Naive B cell (primary cell): ENCODE measurements around the gene GRM8. TPM values are rescaled to one million over a fixed set of nuclear protein-coding genes. Genes with fewer than 3 reads are reported as not detected.
"Not testable (repeated sequence)": the region's sequence is repeated elsewhere in the genome, so short reads cannot be mapped to it uniquely, and the experiment has no call there.

ENCODE experiments used
- ATAC-seq, 2 donors: fragments of 150-1000 bp; cut with Tn5 transposase; 2 replicates each; pipeline ENCODE4 v1.10.0; 2021; ENCODE audit warnings: low read depth in 2 of 2, mild to moderate bottlenecking in 2 of 2, moderate library complexity in 2 of 2
- DNase-seq: peaks from one replicate; pipeline ENCODE4 v3.0.0; 2022
- H3K27ac Mint-ChIP-seq, 6 donors: one replicate each; pipeline ENCODE4 v1.8.0; 2020 to 2022; ENCODE audit warnings: mild to moderate bottlenecking in 6 of 6, mixed read lengths in 6 of 6, moderate library complexity in 5 of 6, inconsistent platforms in 2 of 6
- H3K27me3 Mint-ChIP-seq, 3 donors: one replicate each; pipeline ENCODE4 v1.8.0; 2021 to 2022; ENCODE audit warnings: mixed read lengths in 3 of 3, mild to moderate bottlenecking in 1 of 3
- H3K36me3 Mint-ChIP-seq, 2 donors: one replicate each; pipeline ENCODE4 v1.8.0; 2020 to 2022; ENCODE audit warnings: mixed read lengths in 2 of 2, inconsistent platforms in 1 of 2, mild to moderate bottlenecking in 1 of 2
- H3K4me1 Mint-ChIP-seq, 3 donors: one replicate each; pipeline ENCODE4 v1.8.0; 2020 to 2022; ENCODE audit warnings: mixed read lengths in 3 of 3, inconsistent platforms in 1 of 3, mild to moderate bottlenecking in 1 of 3, moderate library complexity in 1 of 3
- H3K4me3 Mint-ChIP-seq, 8 donors: one replicate each; pipeline ENCODE4 v1.8.0; 2020 to 2022; ENCODE audit warnings: mild to moderate bottlenecking in 8 of 8, mixed read lengths in 8 of 8, moderate library complexity in 8 of 8, inconsistent platforms in 2 of 8
- H3K9me3 Mint-ChIP-seq, 7 donors: one replicate each; pipeline ENCODE4 v1.8.0; 2020 to 2022; ENCODE audit warnings: mixed read lengths in 7 of 7, mild to moderate bottlenecking in 5 of 7, inconsistent platforms in 2 of 7, moderate library complexity in 1 of 7
- polyA plus RNA-seq, 6 donors: library from polyadenylated mRNA; unstranded; fragments of 300-500 nt; fragmentation: Illumina TruSeq; gene quantifications; one replicate each; pipeline ENCODE4 v1.2.3, GENCODE V29; 2021; ENCODE audit warnings: low read depth in 6 of 6

The GRM8 gene
- polyA plus RNA-seq, 6 donors from 2014 or later: not detected

GRCh38 chr7:126959649-126960048, 293.1 kb downstream of the GRM8 start:
- Mint-ChIP-seq H3K4me3 (no peak overlapping the region), H3K4me1 (no peaks in the 10 kb centered on the region)
- ATAC-seq: no peak

GRCh38 chr7:126958367-126958766, 294.4 kb downstream of the GRM8 start:
- Mint-ChIP-seq H3K4me1 (no peaks in the 10 kb centered on the region), H3K9me3 (peaks cover 0 to 7% (median 0%) of the 10 kb centered on the region in 7 donors), H3K27me3 (no peaks in the 10 kb centered on the region), H3K4me3 (no peak overlapping the region), H3K36me3 (no peaks in the 10 kb centered on the region), H3K27ac (no peak overlapping the region)
- ATAC-seq: no peak
- DNase-seq: no peak

More at GRCh38 chr7:126959649-126960048, 293.1 kb downstream of the GRM8 start:
- no peaks in the 10 kb centered on the region for H3K36me3 Mint-ChIP-seq
- no peak for DNase-seq
- no peak overlapping the region for H3K27ac Mint-ChIP-seq
- peaks cover 0 to 7% (median 0%) of the 10 kb centered on the region in 7 donors for H3K9me3 Mint-ChIP-seq
- no peaks in the 10 kb centered on the region for H3K27me3 Mint-ChIP-seq

GRCh38 chr7:126957443-126957842, 295.3 kb downstream of the GRM8 start:
- no peak for ATAC-seq
- Mint-ChIP-seq H3K4me3 (no peak overlapping the region), H3K4me1 (no peaks in the 10 kb centered on the region), H3K27ac (no peak overlapping the region), H3K27me3 (no peaks in the 10 kb centered on the region), H3K36me3 (no peaks in the 10 kb centered on the region), H3K9me3 (peaks cover 0 to 7% (median 0%) of the 10 kb centered on the region in 7 donors)
- no peak for DNase-seq

DNA sequence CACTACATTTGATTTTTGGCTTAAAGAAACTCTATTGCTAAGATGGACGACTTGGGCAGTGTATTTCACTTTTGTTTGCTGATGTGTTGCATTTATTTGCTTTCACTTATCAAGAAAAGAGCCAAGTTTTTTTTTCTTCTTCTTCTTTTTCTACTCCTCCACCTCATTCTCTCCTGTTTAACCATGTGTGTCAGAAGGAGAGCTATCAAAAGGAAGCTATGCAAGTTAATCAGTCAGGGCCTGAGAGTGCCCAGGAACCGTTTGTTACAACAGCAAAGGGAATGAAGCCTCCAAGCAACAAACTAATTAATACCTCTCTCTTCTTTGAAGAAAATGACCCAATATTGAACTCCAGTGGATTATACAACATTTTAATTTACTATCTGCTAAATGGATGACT, 299.3 kb downstream of the GRM8 start:
- no peak for ATAC-seq
- no peaks in the 10 kb centered on the region for H3K27me3 Mint-ChIP-seq
- no peaks in the 10 kb centered on the region for H3K36me3 Mint-ChIP-seq
- no peaks in the 10 kb centered on the region for H3K4me1 Mint-ChIP-seq
- DNase-seq: no peak
- no peak overlapping the region for H3K4me3 Mint-ChIP-seq
- H3K9me3 Mint-ChIP-seq: peaks cover 0 to 1% (median 0%) of the 10 kb centered on the region in 7 donors
- H3K27ac Mint-ChIP-seq: no peak overlapping the region

GRCh38 chr7:126948664-126949063, 304.1 kb downstream of the GRM8 start:
- H3K36me3 Mint-ChIP-seq: no peaks in the 10 kb centered on the region
- H3K9me3 Mint-ChIP-seq: no peaks in the 10 kb centered on the region
- no peak overlapping the region for H3K27ac Mint-ChIP-seq
- H3K4me3 Mint-ChIP-seq: no peak overlapping the region
- no peak for DNase-seq
- H3K27me3 Mint-ChIP-seq: no peaks in the 10 kb centered on the region
- no peak for ATAC-seq
- no peaks in the 10 kb centered on the region for H3K4me1 Mint-ChIP-seq

DNA sequence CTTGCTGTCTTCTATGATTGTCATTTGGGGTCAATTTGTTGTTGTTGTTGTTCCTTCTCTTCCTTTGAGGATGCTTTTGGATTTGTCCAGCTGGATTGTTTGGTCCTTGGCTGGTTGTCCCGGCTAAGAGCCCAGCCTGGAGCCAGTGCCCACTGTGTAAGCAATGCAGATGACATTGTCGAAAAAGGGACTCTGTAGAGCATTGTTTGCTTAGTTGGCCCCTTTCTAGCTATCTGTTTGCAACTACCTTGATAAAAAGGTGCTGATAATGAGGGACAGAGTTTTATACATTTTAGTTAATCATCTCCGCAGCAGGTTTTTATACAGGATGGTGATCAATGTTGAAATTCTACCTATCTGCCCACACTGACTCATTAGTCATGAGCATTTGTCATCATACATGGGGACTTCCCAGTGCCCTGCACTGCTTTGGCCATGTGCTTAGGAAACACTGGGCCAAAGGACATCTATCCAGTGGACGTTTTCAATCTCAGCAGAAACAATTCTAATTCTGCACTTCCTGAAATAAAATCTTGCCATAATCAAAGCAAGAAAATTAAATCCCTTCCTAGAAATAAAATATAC, 311.9 kb downstream of the GRM8 start:
- ATAC-seq (no peak), DNase-seq (no peak)
- Mint-ChIP-seq H3K27me3 (peaks cover 0 to 5% (median under 1%) of the 10 kb centered on the region in 3 donors), H3K4me3 (no peak overlapping the region), H3K4me1 (no peaks in the 10 kb centered on the region), H3K36me3 (no peaks in the 10 kb centered on the region), H3K27ac (no peak overlapping the region), H3K9me3 (peaks cover 0 to 1% (median 0%) of the 10 kb centered on the region in 7 donors)

- Mint-ChIP-seq H3K27ac (no peak overlapping the region), H3K4me3 (no peak overlapping the region), H3K4me1 (no peaks in the 10 kb centered on the region), H3K36me3 (no peaks in the 10 kb centered on the region), H3K9me3 (peaks cover 0 to 2% (median 0%) of the 10 kb centered on the region in 7 donors), H3K27me3 (peaks cover 0 to 7% (median 0%) of the 10 kb centered on the region in 3 donors)
- DNase-seq (no peak), ATAC-seq (no peak)
Measured at GRCh38 chr7:126937171-126937570, 315.6 kb downstream of the GRM8 start.

- Mint-ChIP-seq H3K27ac (no peak overlapping the region), H3K27me3 (peaks cover 0 to 7% (median 0%) of the 10 kb centered on the region in 3 donors), H3K4me3 (no peak overlapping the region), H3K4me1 (no peaks in the 10 kb centered on the region), H3K36me3 (no peaks in the 10 kb centered on the region), H3K9me3 (peaks cover 0 to 6% (median 0%) of the 10 kb centered on the region in 7 donors)
- DNase-seq: no peak
- ATAC-seq: no peak
Measured at GRCh38 chr7:126931581-126931980, 321.2 kb downstream of the GRM8 start.

GRCh38 chr7:126930166-126930565, 322.6 kb downstream of the GRM8 start:
- no peak for ATAC-seq
- H3K9me3 Mint-ChIP-seq: peaks cover 0 to 6% (median 0%) of the 10 kb centered on the region in 7 donors
- DNase-seq: no peak
- no peaks in the 10 kb centered on the region for H3K27me3 Mint-ChIP-seq
- H3K36me3 Mint-ChIP-seq: no peaks in the 10 kb centered on the region
- H3K4me3 Mint-ChIP-seq: no peak overlapping the region
- H3K4me1 Mint-ChIP-seq: no peaks in the 10 kb centered on the region
- no peak overlapping the region for H3K27ac Mint-ChIP-seq

DNA sequence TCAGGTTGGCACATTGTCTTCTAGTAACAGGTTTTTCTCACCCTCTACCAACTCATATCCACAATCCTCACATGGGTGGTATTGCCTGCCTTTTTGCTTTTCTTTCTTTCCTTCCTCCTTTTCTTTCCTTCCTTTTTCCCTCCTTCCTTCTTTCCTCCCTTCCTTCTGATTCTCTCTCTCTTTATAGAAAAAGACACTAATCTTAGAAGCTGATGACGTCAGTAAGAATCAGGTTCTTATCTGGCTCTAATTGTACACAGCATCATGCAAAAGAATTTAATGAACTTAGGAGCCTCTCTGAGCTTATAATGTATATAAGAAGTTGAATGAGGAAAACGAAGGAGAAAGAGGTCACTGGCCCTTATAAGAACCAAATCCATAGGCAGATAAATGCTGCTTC, 328.3 kb downstream of the GRM8 start:
- H3K4me1 Mint-ChIP-seq: no peaks in the 10 kb centered on the region
- H3K27ac Mint-ChIP-seq: peak overlapping the region in 1 of 6 donors; percentile 53
- ATAC-seq (no peak), DNase-seq (no peak)
- H3K9me3 Mint-ChIP-seq: peaks cover 0 to 8% (median 4%) of the 10 kb centered on the region in 7 donors
- H3K36me3 Mint-ChIP-seq: no peaks in the 10 kb centered on the region
- peaks cover 0 to 4% (median 0%) of the 10 kb centered on the region in 3 donors for H3K27me3 Mint-ChIP-seq
- H3K4me3 Mint-ChIP-seq: no peak overlapping the region

GRCh38 chr7:126911627-126912026, 341.1 kb downstream of the GRM8 start:
- Mint-ChIP-seq H3K27me3 (peaks cover 0 to 12% (median 0%) of the 10 kb centered on the region in 3 donors), H3K9me3 (peaks cover 0 to 13% (median 0%) of the 10 kb centered on the region in 7 donors)
- ATAC-seq, H3K36me3 Mint-ChIP-seq, H3K4me1 Mint-ChIP-seq, DNase-seq, H3K27ac Mint-ChIP-seq, H3K4me3 Mint-ChIP-seq: not testable (repeated sequence)

DNA sequence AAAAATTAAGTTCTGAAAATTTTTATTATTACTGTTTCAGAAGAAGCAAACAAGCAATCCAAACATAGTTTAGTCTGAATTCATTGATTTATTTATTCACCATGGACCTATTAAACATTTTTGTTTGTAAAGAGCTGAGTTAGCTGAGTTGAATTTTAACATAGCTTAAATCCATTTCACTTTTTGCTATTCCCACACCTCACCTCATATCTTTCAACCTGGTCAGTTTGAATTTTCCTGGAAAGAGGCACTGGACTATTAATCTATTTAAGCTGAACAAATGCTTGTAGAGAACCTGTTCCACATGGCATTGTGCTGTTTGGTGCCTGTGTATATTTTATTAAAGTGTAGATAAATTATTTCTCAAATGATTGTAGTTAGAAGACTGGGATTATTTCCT, 344.2 kb downstream of the GRM8 start:
- DNase-seq, H3K4me3 Mint-ChIP-seq, ATAC-seq, H3K4me1 Mint-ChIP-seq, H3K27ac Mint-ChIP-seq, H3K36me3 Mint-ChIP-seq: not testable (repeated sequence)
- Mint-ChIP-seq H3K9me3 (peaks cover 0 to 13% (median 0%) of the 10 kb centered on the region in 7 donors), H3K27me3 (peaks cover 0 to 12% (median 0%) of the 10 kb centered on the region in 3 donors)

DNA sequence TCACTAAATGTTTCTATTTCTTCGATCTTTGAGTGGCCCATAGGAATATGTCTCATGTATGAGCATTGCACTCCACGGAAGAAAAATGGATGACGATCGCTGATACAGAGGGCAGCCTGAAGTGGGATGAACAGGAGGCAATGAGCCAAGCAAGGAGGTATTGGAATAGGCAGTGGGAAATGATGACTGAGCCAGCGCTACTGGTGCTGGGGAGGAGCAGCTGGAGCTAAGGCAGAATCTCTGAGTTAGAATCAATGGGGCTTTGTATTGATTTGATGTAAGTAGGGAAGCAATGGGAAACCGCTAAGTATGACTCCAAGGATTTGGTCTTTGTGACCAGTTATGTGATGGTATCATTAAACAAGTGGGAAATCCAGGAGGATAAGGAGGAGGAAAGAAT, 345.1 kb downstream of the GRM8 start:
- ATAC-seq, H3K36me3 Mint-ChIP-seq, H3K4me1 Mint-ChIP-seq, DNase-seq, H3K27ac Mint-ChIP-seq, H3K4me3 Mint-ChIP-seq: not testable (repeated sequence)
- peaks cover 0 to 12% (median 5%) of the 10 kb centered on the region in 3 donors for H3K27me3 Mint-ChIP-seq
- peaks cover 0 to 13% (median 0%) of the 10 kb centered on the region in 7 donors for H3K9me3 Mint-ChIP-seq

DNA sequence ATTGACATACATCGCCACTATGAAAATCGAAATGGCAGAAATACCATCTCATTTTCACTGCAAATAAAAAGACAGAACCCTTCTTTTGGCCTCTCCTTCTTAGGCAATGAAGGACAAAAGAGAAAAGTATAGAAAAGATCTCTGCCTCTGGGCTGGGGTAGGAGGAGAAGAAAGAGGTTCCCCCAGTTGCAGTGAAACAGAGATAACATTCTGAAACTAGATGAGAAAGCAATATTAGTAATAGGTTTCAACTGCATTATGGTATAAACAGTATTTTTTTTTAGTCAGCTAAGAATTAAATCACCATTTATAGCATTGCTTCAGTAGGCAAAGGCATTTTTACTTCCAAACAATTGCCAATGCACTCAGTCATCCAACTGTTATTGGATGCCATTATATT, 347.5 kb downstream of the GRM8 start:
- ATAC-seq, H3K27ac Mint-ChIP-seq, H3K4me3 Mint-ChIP-seq, H3K4me1 Mint-ChIP-seq, H3K36me3 Mint-ChIP-seq, DNase-seq: not testable (repeated sequence)
- Mint-ChIP-seq H3K9me3 (peaks cover 0 to 13% (median 0%) of the 10 kb centered on the region in 7 donors), H3K27me3 (peaks cover 0 to 12% (median 5%) of the 10 kb centered on the region in 3 donors)
